Nephron progenitor cell (in vitro differentiated cells): ENCODE measurements around the gene PAQR3.
"Not testable (repeated sequence)": the region's sequence is repeated elsewhere in the genome, so short reads cannot be mapped to it uniquely, and the experiment has no call there.

Experiments
- DNase-seq: peaks from one replicate; pipeline ENCODE4 v3.0.0; 2021
- H3K27ac Mint-ChIP-seq: 2 replicates; pipeline ENCODE4 v1.8.0; 2021; ENCODE audit warnings: mild to moderate bottlenecking, moderate library complexity, mixed read lengths
- H3K27me3 Mint-ChIP-seq: 2 replicates; pipeline ENCODE4 v1.8.0; 2021; ENCODE audit warnings: mild to moderate bottlenecking, low read depth, mixed read lengths; ENCODE audit not compliant: poor library complexity
- H3K36me3 Mint-ChIP-seq: 2 replicates; pipeline ENCODE4 v1.8.0; 2021; ENCODE audit warnings: low read depth, mixed read lengths
- H3K4me1 Mint-ChIP-seq: 2 replicates; pipeline ENCODE4 v1.8.0; 2021; ENCODE audit warnings: mixed read lengths
- H3K4me3 Mint-ChIP-seq: 2 replicates; pipeline ENCODE4 v1.8.0; 2021; ENCODE audit warnings: mild to moderate bottlenecking, moderate library complexity, mixed read lengths
- H3K9me3 Mint-ChIP-seq: 2 replicates; pipeline ENCODE4 v1.8.0; 2021; ENCODE audit warnings: mild to moderate bottlenecking, moderate library complexity, mixed read lengths
- CTCF ChIP-seq: fragments of 200-600 bp; sonication (generic); IDR thresholded peaks from 2 replicates; pipeline ENCODE4 v1.5.0; 2021; ENCODE audit warnings: antibody characterized with exemption

PAQR3 gene

GRCh38 chr4:78923464-78924312, 15.6 kb downstream of the PAQR3 start:
- Mint-ChIP-seq H3K27me3 (no peaks in the 10 kb centered on the region), H3K9me3 (no peaks in the 10 kb centered on the region), H3K4me1 (no peaks in the 10 kb centered on the region), H3K27ac (no peak overlapping the region), H3K4me3 (no peak overlapping the region), H3K36me3 (peaks cover 30% of the 10 kb centered on the region)
- DNase-seq, result no peak
- TF ChIP-seq CTCF, result no peak

- H3K9me3 Mint-ChIP-seq, result no peaks in the 10 kb centered on the region
- TF ChIP-seq CTCF, result no peak
- H3K27me3 Mint-ChIP-seq, result no peaks in the 10 kb centered on the region
- no peak overlapping the region for H3K4me3 Mint-ChIP-seq
- H3K36me3 Mint-ChIP-seq, result peaks cover 26% of the 10 kb centered on the region
- no peaks in the 10 kb centered on the region for H3K4me1 Mint-ChIP-seq
- DNase-seq, result no peak
- no peak overlapping the region for H3K27ac Mint-ChIP-seq
Measured at GRCh38 chr4:78922207-78922606, 17.0 kb downstream of the PAQR3 start.

- H3K36me3 Mint-ChIP-seq, result peaks cover 40% of the 10 kb centered on the region
- no peak for DNase-seq
- no peaks in the 10 kb centered on the region for H3K4me1 Mint-ChIP-seq
- no peak overlapping the region for H3K27ac Mint-ChIP-seq
- TF ChIP-seq CTCF, result no peak
- H3K27me3 Mint-ChIP-seq, result no peaks in the 10 kb centered on the region
- H3K9me3 Mint-ChIP-seq, result no peaks in the 10 kb centered on the region
- H3K4me3 Mint-ChIP-seq, result no peak overlapping the region
Measured at GRCh38 chr4:78910612-78911011, 28.6 kb downstream of the PAQR3 start.

- H3K4me3 Mint-ChIP-seq, H3K27me3 Mint-ChIP-seq, DNase-seq, H3K27ac Mint-ChIP-seq, H3K4me1 Mint-ChIP-seq, H3K9me3 Mint-ChIP-seq: not testable (repeated sequence)
- peaks cover 40% of the 10 kb centered on the region for H3K36me3 Mint-ChIP-seq
Measured at GRCh38 chr4:78908974-78909373, 30.3 kb downstream of the PAQR3 start.

- H3K4me3 Mint-ChIP-seq, result no peak overlapping the region
- no peak for TF ChIP-seq CTCF
- H3K27ac Mint-ChIP-seq, result no peak overlapping the region
- peaks cover 45% of the 10 kb centered on the region for H3K36me3 Mint-ChIP-seq
- no peaks in the 10 kb centered on the region for H3K9me3 Mint-ChIP-seq
- H3K4me1 Mint-ChIP-seq, result no peaks in the 10 kb centered on the region
- H3K27me3 Mint-ChIP-seq, result no peaks in the 10 kb centered on the region
- no peak for DNase-seq
Measured at GRCh38 chr4:78907638-78908037, 31.6 kb downstream of the PAQR3 start.

- no peak for DNase-seq
- Mint-ChIP-seq H3K4me3 (no peak overlapping the region), H3K27me3 (no peaks in the 10 kb centered on the region), H3K9me3 (no peaks in the 10 kb centered on the region), H3K4me1 (no peaks in the 10 kb centered on the region), H3K36me3 (peaks cover 28% of the 10 kb centered on the region), H3K27ac (no peak overlapping the region)
- TF ChIP-seq CTCF, result no peak
Measured at GRCh38 chr4:78904143-78904542, 35.1 kb downstream of the PAQR3 start.
